Dendritic cell treated with granulocyte-macrophage colony-stimulating factor and Interleukin-4, amounts not matched to agents 40 ng/mL and 50 ng/mL, for 4 days (primary cell): ENCODE results near the gene GREB1.

Source experiments
- H3K27ac Mint-ChIP-seq: one replicate; pipeline ENCODE4 v1.8.0; 2022; ENCODE audit warnings: mild to moderate bottlenecking, mixed read lengths
- H3K27me3 Mint-ChIP-seq: one replicate; pipeline ENCODE4 v1.8.0; 2022; ENCODE audit warnings: mild to moderate bottlenecking, mixed read lengths
- H3K36me3 Mint-ChIP-seq: one replicate; pipeline ENCODE4 v1.8.0; 2022; ENCODE audit warnings: low read depth, mixed read lengths
- H3K4me1 Mint-ChIP-seq: one replicate; pipeline ENCODE4 v1.8.0; 2022; ENCODE audit warnings: low read depth, mixed read lengths
- H3K4me3 Mint-ChIP-seq: one replicate; pipeline ENCODE4 v1.8.0; 2022; ENCODE audit warnings: mild to moderate bottlenecking, moderate library complexity, mixed read lengths
- H3K9me3 Mint-ChIP-seq: one replicate; pipeline ENCODE4 v1.8.0; 2022; ENCODE audit warnings: mixed read lengths
- intact Hi-C: fragments of 100-400 bp; cut with micrococcal nuclease; formaldehyde crosslinking; loops from one replicate; pipeline ENCODE4 v1.15.0; 2022

Gene GREB1

GRCh38 chr2:11533278-11534070 lies at the start of gene GREB1:
TSS of gene GREB1 (plus strand) at chr2:11534045. CDS start at chr2:11556615, 22,570 bp downstream.
- intact Hi-C loops: no loop called here

GRCh38 chr2:11488809-11489208 lies 45.0 kb upstream of the GREB1 start:
- H3K4me3 Mint-ChIP-seq: no peak overlapping the region
- H3K9me3 Mint-ChIP-seq: no peaks in the 10 kb centered on the region
- no peak overlapping the region for H3K27ac Mint-ChIP-seq
- no peaks in the 10 kb centered on the region for H3K36me3 Mint-ChIP-seq
- intact Hi-C loops: no loop called here
- H3K27me3 Mint-ChIP-seq: peaks cover 64% of the 10 kb centered on the region
- no peaks in the 10 kb centered on the region for H3K4me1 Mint-ChIP-seq

More at GRCh38 chr2:11533278-11534070, at the start of gene GREB1:
- Mint-ChIP-seq H3K27me3 (peaks cover 46% of the 10 kb centered on the region), H3K9me3 (no peaks in the 10 kb centered on the region), H3K36me3 (no peaks in the 10 kb centered on the region), H3K4me1 (peaks cover 19% of the 10 kb centered on the region), H3K27ac (no peak within 1 kb of the TSS), H3K4me3 (no peak within 1 kb of the TSS)

- peaks cover 54% of the 10 kb centered on the region for H3K27me3 Mint-ChIP-seq
- H3K9me3 Mint-ChIP-seq: no peaks in the 10 kb centered on the region
- H3K4me3 Mint-ChIP-seq: no peak overlapping the region
- intact Hi-C loops: no loop called here
- H3K4me1 Mint-ChIP-seq: no peaks in the 10 kb centered on the region
- H3K36me3 Mint-ChIP-seq: no peaks in the 10 kb centered on the region
- H3K27ac Mint-ChIP-seq: no peak overlapping the region
Observed at GRCh38 chr2:11490194-11490593, 43.7 kb upstream of the GREB1 start.

- H3K27ac Mint-ChIP-seq: no peak overlapping the region
- peaks cover 50% of the 10 kb centered on the region for H3K27me3 Mint-ChIP-seq
- no peaks in the 10 kb centered on the region for H3K36me3 Mint-ChIP-seq
- intact Hi-C loops: no loop called here
- no peaks in the 10 kb centered on the region for H3K4me1 Mint-ChIP-seq
- no peak overlapping the region for H3K4me3 Mint-ChIP-seq
- no peaks in the 10 kb centered on the region for H3K9me3 Mint-ChIP-seq
Observed at GRCh38 chr2:11491348-11491933, 42.4 kb upstream of the GREB1 start.

- Mint-ChIP-seq H3K9me3 (no peaks in the 10 kb centered on the region), H3K27ac (no peak overlapping the region), H3K4me3 (no peak overlapping the region), H3K36me3 (no peaks in the 10 kb centered on the region), H3K4me1 (no peaks in the 10 kb centered on the region), H3K27me3 (peaks cover 46% of the 10 kb centered on the region)
- intact Hi-C loops: no loop called here
Observed at GRCh38 chr2:11492244-11492643, 41.6 kb upstream of the GREB1 start.

- Mint-ChIP-seq H3K36me3 (no peaks in the 10 kb centered on the region), H3K27me3 (peaks cover 42% of the 10 kb centered on the region), H3K27ac (no peak overlapping the region), H3K4me1 (no peaks in the 10 kb centered on the region), H3K4me3 (no peak overlapping the region), H3K9me3 (no peaks in the 10 kb centered on the region)
- intact Hi-C loops: no loop called here
Observed at GRCh38 chr2:11492720-11493119, 41.1 kb upstream of the GREB1 start.

GRCh38 chr2:11493282-11493681 lies 40.6 kb upstream of the GREB1 start:
- Mint-ChIP-seq H3K27ac (no peak overlapping the region), H3K27me3 (peaks cover 38% of the 10 kb centered on the region), H3K36me3 (no peaks in the 10 kb centered on the region), H3K4me1 (no peaks in the 10 kb centered on the region), H3K9me3 (no peaks in the 10 kb centered on the region), H3K4me3 (no peak overlapping the region)
- intact Hi-C loops: no loop called here

GRCh38 chr2:11494310-11494709 lies 39.5 kb upstream of the GREB1 start:
- H3K27ac Mint-ChIP-seq: no peak overlapping the region
- H3K36me3 Mint-ChIP-seq: no peaks in the 10 kb centered on the region
- intact Hi-C loops: no loop called here
- H3K9me3 Mint-ChIP-seq: no peaks in the 10 kb centered on the region
- no peak overlapping the region for H3K4me3 Mint-ChIP-seq
- H3K4me1 Mint-ChIP-seq: no peaks in the 10 kb centered on the region
- H3K27me3 Mint-ChIP-seq: peaks cover 42% of the 10 kb centered on the region

GRCh38 chr2:11495844-11496681 lies 37.8 kb upstream of the GREB1 start:
- Mint-ChIP-seq H3K9me3 (no peaks in the 10 kb centered on the region), H3K27me3 (peaks cover 37% of the 10 kb centered on the region), H3K4me3 (no peak overlapping the region), H3K4me1 (peaks cover 7% of the 10 kb centered on the region), H3K27ac (no peak overlapping the region), H3K36me3 (no peaks in the 10 kb centered on the region)
- intact Hi-C loops: no loop called here

- Mint-ChIP-seq H3K4me1 (peaks cover 8% of the 10 kb centered on the region), H3K27ac (no peak overlapping the region), H3K27me3 (peaks cover 33% of the 10 kb centered on the region), H3K36me3 (no peaks in the 10 kb centered on the region), H3K4me3 (no peak overlapping the region), H3K9me3 (no peaks in the 10 kb centered on the region)
- intact Hi-C loops: no loop called here
Observed at GRCh38 chr2:11498543-11499034, 35.3 kb upstream of the GREB1 start.

GRCh38 chr2:11499081-11499743 lies 34.6 kb upstream of the GREB1 start:
- H3K27ac Mint-ChIP-seq: no peak overlapping the region
- H3K27me3 Mint-ChIP-seq: peaks cover 32% of the 10 kb centered on the region
- no peak overlapping the region for H3K4me3 Mint-ChIP-seq
- no peaks in the 10 kb centered on the region for H3K9me3 Mint-ChIP-seq
- H3K36me3 Mint-ChIP-seq: no peaks in the 10 kb centered on the region
- intact Hi-C loops: no loop called here
- peaks cover 8% of the 10 kb centered on the region for H3K4me1 Mint-ChIP-seq

GRCh38 chr2:11500702-11501303 lies 33.0 kb upstream of the GREB1 start:
- H3K4me1 Mint-ChIP-seq: peaks cover 8% of the 10 kb centered on the region
- no peak overlapping the region for H3K27ac Mint-ChIP-seq
- H3K27me3 Mint-ChIP-seq: peaks cover 32% of the 10 kb centered on the region
- no peaks in the 10 kb centered on the region for H3K9me3 Mint-ChIP-seq
- intact Hi-C loops: no loop called here
- H3K4me3 Mint-ChIP-seq: no peak overlapping the region
- H3K36me3 Mint-ChIP-seq: no peaks in the 10 kb centered on the region

- H3K27me3 Mint-ChIP-seq: peaks cover 31% of the 10 kb centered on the region
- no peak overlapping the region for H3K4me3 Mint-ChIP-seq
- intact Hi-C loops: no loop called here
- H3K27ac Mint-ChIP-seq: no peak overlapping the region
- no peaks in the 10 kb centered on the region for H3K36me3 Mint-ChIP-seq
- no peaks in the 10 kb centered on the region for H3K9me3 Mint-ChIP-seq
- peaks cover 8% of the 10 kb centered on the region for H3K4me1 Mint-ChIP-seq
Observed at GRCh38 chr2:11502740-11503292, 31.0 kb upstream of the GREB1 start.
